GM21360 (cell line): ENCODE measurements around the gene BEND7.

Source experiments
- ATAC-seq: cut with Tn5 transposase; IDR thresholded peaks from one replicate; pipeline ENCODE4 v1.9.1; 2021; ENCODE audit warnings: mild to moderate bottlenecking, moderate library complexity; ENCODE audit not compliant: unreplicated experiment

The BEND7 gene

GRCh38 chr10:13525663-13526062, 3.2 kb downstream of the BEND7 start:
- ATAC-seq = no peak

DNA sequence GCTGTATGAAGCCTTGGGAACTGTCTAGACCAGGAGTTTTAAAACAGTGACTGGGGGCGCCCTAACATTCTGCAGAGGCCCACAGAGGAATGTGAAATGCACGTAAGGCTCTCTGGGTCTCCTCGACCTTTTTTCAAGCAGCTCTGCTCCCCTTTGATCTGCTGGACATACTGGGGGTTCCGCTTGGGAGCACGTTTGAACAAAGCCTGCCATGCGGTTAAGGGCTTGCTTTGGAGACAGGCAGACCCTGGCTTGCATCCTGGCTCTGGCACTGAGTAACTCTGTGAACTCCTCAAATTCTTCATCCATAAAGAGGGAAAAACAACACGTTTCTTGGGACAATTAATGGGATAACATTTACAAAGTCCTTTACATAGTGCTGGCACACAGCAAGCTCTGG, 7.8 kb downstream of the BEND7 start:
- no peak for ATAC-seq

DNA sequence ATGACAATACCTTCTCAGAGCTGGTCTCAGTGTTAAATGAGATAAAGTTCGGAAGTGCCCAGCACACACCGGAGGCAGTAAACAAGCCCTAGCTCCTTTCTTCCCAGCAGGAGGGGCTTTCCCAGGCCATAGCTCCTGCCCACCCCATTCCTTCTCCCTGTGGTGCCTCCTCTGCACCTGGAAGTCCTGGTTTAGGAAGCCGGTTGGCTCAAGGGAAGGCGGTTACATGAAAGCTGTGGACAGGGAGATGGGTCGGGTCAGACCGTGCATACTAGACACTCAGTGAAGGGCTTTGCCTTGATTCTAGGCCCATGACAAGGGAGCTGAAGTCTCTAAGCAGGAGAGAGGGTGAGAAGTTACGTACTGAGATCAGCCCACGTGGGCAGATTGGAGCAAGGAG, 8.6 kb downstream of the BEND7 start:
- no peak for ATAC-seq

- no peak for ATAC-seq
Observed at GRCh38 chr10:13518076-13518692, 10.6 kb downstream of the BEND7 start.

GRCh38 chr10:13517675-13518074, 11.1 kb downstream of the BEND7 start:
- no peak for ATAC-seq

DNA sequence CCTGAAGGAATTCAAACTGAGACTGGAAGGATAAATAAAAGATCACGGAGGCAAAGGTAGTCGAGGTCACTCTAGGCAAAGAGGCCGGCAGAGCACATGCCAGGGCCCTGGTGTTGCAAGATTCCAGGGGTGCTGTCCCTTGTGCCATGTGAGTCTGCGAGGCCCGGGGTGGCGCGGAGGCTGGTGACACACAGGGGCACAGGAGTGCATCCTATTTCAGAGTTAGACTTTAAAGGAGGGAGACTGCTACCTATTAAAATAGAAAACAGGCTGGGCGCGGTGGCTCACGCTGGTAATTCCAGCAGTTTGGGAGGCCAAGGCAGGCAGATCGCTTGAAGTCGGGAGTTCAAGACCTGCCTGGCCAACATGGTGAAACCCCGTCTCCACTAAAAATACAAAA, 12.6 kb downstream of the BEND7 start:
- no peak for ATAC-seq

DNA sequence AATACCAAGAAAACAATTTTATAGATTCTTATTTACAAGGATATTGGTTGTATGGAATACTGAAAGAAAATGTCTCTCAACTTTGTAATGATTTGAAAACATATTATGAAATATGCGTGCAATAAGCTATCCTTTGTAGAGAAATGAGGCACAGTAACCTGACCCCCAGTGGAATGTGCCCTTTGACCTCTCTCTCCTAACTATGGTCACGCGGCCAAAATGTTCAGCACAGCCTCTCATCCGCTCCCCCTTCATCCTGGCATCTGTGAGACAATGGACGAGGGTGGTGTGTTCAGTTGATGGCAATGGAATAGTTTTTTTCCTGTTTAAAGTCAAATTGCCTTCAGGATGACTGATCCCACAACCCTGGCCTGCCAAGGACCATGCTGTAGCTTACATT, 13.3 kb downstream of the BEND7 start:
- no peak for ATAC-seq

DNA sequence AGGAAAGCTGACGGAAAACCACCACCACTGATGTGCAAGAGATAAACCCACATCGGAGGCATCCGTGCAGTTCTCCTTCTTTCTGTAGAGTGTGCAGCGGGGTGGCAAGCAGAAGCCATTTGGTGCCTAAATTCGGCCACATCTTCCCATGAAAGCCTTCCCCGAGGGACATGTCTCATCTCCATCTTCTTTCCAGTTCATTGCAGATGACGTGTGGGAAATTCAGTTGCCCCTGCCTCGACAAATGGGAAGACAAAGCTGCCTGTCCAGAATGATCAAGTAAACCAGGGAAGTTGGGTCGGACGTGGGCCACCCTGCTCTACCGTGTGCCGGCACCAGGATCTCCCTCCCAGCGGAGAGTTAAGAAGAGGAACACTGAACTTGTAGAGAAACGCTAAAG, 14.5 kb downstream of the BEND7 start:
- no peak for ATAC-seq

GRCh38 chr10:13512564-13512963, 16.2 kb downstream of the BEND7 start:
- no peak for ATAC-seq

GRCh38 chr10:13511409-13511808, 17.4 kb downstream of the BEND7 start:
- ATAC-seq = no peak

GRCh38 chr10:13505052-13505680, 23.6 kb downstream of the BEND7 start:
- ATAC-seq = no peak

GRCh38 chr10:13503745-13504463, 24.9 kb downstream of the BEND7 start:
- no peak for ATAC-seq

DNA sequence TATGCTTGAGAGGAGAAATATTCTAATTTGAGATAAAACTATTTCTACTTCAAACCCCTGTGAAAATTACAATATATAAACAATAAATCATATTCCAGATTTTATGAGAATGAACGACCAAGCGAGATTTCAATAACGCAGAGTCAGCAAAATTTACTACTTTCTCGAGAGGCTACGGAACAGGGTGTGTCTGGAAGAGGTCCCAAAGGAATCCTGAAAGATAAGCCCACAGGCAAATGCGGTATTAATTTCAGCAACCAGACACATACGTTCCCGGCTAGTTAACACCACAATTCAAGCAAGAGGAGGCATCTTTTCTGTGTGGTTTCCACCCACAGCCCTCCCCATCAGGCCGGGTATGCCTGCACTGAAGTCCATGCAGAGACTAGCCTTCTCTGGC, 26.4 kb downstream of the BEND7 start:
- no peak for ATAC-seq

DNA sequence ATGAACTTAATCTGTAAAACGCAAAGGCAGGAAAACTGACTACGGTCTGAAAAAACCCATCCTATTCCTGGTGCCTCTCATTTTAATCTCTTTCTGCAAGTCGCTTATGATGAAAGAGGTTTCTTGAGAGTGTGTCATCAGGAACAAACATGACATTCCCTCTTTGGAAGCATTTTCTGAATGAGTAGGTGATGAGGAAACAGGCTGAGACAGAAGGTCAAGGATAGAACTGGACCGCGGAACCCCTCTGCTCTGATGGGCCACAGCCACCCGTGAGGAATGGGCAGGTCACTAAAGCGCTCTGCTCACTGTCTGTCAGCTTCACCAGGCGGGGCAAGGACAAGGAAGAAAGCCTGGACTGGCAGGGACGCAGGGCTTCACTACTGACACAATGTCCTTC, 28.6 kb downstream of the BEND7 start:
- no peak for ATAC-seq

- ATAC-seq = no peak
Observed at GRCh38 chr10:13499150-13499549, 29.7 kb downstream of the BEND7 start.

DNA sequence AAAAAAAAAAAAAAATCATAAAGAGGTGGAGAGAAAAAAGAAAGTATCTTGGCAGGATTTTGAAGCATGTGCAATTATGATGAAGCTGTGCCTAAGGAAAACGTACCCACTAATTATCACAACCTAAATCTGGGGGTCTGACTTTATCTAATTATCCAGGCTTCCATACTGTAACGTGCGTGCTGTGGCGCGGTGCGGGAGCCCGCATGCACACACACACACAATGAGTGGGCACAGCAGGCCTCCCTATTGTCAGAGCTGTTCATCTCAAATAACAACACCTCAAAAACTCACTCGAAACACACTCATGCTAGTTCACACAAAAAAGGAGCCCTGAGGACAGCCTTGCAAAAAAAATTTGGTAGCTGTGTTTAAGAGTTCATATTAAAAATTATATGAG, 31.9 kb downstream of the BEND7 start:
- no peak for ATAC-seq

DNA sequence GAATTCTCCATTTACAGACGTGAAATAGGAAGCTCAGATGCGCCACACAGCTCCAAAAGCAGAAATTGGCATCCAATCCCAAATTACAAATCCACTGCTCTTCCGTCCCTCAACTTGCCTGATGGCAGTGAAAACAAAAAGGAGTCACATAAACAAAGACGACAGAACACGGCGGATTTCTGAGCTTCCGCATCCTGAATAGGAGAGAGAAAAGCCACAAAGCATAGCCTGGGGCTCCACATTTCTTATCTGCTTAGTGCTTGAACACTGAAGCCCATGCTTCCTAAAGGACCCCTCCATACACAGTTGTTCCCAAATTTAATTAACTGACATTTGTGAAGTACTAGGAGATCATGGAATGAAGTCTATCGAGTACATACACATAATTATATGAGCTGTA, 32.6 kb downstream of the BEND7 start:
- no peak for ATAC-seq

- ATAC-seq = no peak
Observed at GRCh38 chr10:13492493-13493180, 36.2 kb downstream of the BEND7 start.

- no peak for ATAC-seq
Observed at GRCh38 chr10:13491747-13492360, 37.0 kb downstream of the BEND7 start.

- ATAC-seq = no peak
Observed at GRCh38 chr10:13490503-13490902, 38.3 kb downstream of the BEND7 start.

DNA sequence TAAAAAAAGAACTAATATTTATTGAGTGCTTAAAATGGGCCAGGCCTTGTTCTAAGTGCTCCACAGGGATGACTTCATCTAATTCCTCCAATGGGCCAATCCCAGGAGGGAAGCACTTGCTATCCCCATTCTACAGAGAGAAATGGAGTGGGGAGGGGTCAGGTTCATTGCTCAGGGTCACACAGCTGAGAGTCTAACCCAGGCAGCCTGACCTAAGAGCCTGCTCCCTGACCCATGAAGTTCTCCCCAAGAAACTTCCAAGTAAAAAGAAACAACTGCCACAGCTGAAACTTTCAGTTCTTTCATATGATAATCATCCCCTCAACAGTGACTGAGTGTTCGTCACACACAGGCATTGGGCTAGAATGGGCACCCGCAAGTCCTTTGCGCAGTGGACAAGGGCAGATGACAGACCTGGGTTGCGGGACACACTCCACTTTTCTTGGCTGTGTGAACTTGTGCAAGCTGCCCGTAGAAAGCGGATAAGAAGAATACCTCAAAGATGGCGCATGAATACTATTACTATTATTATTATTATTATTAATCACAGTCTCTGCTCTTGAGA, 39.7 kb downstream of the BEND7 start:
- no peak for ATAC-seq
